Subcutaneous adipose tissue (tissue), 4 donors: Measurements from ENCODE around the gene PRIM1. TPM values are rescaled to one million over a fixed set of nuclear protein-coding genes. Genes with fewer than 3 reads are reported as not detected.

Source experiments
- total RNA-seq, 4 donors: library from RNA; depleted of rRNA; stranded (reverse); fragments of >200 nt; gene quantifications; one replicate each; pipeline ENCODE4 v1.1.0, GENCODE V29; 2016
- TF ChIP-seq, protein P1 (sequence below): fragments of 450-650 bp; IDR thresholded peaks from one replicate; pipeline ENCODE4 v1.5.1; 2016; ENCODE audit warnings: low read depth, mild to moderate bottlenecking, control low read depth, antibody characterized with exemption, moderate library complexity

PRIM1 gene
- total RNA-seq, 4 donors from 2014 or later: 3.4 to 11.7 (median 8.2) TPM

DNA sequence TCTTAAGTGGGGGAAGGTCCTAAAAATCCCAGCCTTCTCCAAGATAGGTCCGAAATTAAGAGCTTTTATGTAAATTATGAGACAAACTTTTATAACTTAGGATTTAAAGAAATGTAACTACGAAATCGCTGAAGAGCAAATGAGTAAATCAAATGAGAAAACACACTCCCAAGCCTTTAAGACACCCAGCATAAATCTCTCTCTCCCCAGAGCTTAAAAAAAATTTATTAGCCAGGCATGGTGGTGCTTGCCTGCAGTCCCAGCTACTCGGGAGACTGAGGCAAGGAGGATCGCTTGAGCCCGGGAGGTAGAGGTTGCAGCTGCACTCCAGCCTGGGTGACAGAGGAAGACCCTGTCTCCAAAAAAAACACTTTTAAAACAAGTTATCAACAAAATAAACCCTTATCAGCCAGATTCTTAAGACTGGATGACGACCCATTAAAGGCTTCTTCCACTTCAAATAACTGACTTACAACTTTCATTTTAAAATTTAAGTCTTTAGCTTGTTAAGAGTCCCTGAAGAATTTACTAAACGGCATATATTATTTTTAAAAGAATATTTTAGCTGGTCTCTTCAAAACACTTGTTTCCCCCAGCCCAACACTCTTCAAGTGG is 67.3 kb downstream of the PRIM1 start:
- TF ChIP-seq, protein P1, sequence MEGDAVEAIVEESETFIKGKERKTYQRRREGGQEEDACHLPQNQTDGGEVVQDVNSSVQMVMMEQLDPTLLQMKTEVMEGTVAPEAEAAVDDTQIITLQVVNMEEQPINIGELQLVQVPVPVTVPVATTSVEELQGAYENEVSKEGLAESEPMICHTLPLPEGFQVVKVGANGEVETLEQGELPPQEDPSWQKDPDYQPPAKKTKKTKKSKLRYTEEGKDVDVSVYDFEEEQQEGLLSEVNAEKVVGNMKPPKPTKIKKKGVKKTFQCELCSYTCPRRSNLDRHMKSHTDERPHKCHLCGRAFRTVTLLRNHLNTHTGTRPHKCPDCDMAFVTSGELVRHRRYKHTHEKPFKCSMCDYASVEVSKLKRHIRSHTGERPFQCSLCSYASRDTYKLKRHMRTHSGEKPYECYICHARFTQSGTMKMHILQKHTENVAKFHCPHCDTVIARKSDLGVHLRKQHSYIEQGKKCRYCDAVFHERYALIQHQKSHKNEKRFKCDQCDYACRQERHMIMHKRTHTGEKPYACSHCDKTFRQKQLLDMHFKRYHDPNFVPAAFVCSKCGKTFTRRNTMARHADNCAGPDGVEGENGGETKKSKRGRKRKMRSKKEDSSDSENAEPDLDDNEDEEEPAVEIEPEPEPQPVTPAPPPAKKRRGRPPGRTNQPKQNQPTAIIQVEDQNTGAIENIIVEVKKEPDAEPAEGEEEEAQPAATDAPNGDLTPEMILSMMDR: no peak

DNA sequence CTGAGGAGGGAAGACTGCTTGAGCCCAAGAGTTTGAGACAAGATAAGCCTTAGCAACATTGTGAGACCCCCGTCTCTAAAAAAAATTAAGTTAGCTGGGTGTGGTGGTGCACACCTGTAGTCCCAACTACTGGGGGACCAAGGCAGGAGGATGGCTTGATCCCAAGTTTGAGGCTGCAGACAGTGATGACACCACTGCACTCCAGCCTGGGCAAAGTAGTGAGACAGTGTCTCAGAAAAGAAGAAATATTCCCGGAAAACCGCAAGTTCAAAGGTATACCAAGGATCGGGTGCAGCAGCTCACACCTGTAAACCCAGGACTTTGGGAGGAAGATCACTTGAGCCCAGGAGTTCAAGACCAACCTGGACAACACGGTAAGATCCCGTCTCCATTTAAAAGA is 69.8 kb downstream of the PRIM1 start:
- TF ChIP-seq, protein P1: no peak

Other genes with a start within 250 kb of the PRIM1 start
- gene RBMS2, start 230.5 kb downstream of the PRIM1 start, total RNA-seq: 10 to 100 TPM; 22.0 to 49.5 (median 33.0) TPM
- 100 to 1,000 TPM in 1 of 4 donors, 10 to 100 TPM in 3; 61.9 to 172 (median 82.3) TPM for gene BAZ2A, start 122.0 kb downstream of the PRIM1 start, total RNA-seq
- gene ATP5F1B, start 106.3 kb downstream of the PRIM1 start, total RNA-seq: 100 to 1,000 TPM; 323 to 838 (median 466) TPM
- 100 to 1,000 TPM in 2 of 4 donors, 10 to 100 TPM in 2; 87.4 to 145 (median 96.2) TPM for gene PTGES3, start 64.0 kb downstream of the PRIM1 start, total RNA-seq
- gene NACA, start 27.0 kb downstream of the PRIM1 start, total RNA-seq: 1,000 to 10,000 TPM; 1,156 to 1,436 (median 1,318) TPM
- 1 to 10 TPM in 1 of 4 donors, not detected in 3; 3.1 TPM for gene HSD17B6, start 11.0 kb upstream of the PRIM1 start, total RNA-seq
- gene SDR9C7, start 182.1 kb upstream of the PRIM1 start, total RNA-seq: not detected
- 1 to 10 TPM in 1 of 4 donors, under 1 TPM in 2, not detected in 1; 0.34 to 1.5 (median 0.66) TPM for gene RDH16, start 205.3 kb upstream of the PRIM1 start, total RNA-seq